GM21360 (cell line): ENCODE measurements around the gene GJA4.
"Not testable (repeated sequence)": the region's sequence is repeated elsewhere in the genome, so short reads cannot be mapped to it uniquely, and the experiment has no call there.

Source experiments
- ATAC-seq: cut with Tn5 transposase; IDR thresholded peaks from one replicate; pipeline ENCODE4 v1.9.1; 2021; ENCODE audit warnings: mild to moderate bottlenecking, moderate library complexity; ENCODE audit not compliant: unreplicated experiment

The GJA4 gene

DNA sequence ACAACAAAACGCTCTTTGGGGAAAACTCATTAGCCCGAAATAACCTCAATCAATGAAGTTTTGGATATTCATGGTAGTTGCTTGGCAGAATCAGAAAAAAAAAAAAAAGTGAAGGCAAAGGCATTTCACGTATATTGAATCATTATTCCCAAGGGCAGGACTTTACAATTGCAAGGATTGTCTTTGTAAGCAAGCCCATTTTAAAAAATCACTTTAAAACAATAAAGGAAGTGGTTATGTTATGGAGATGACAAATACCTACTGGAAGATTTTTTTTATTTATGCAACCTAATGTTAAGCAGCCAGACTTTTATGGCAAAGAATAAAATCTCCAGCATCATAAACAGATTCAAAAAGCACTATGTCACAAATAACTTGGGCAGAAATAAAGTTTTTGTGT lies 23.9 kb upstream of the GJA4 start:
- no peak for ATAC-seq

DNA sequence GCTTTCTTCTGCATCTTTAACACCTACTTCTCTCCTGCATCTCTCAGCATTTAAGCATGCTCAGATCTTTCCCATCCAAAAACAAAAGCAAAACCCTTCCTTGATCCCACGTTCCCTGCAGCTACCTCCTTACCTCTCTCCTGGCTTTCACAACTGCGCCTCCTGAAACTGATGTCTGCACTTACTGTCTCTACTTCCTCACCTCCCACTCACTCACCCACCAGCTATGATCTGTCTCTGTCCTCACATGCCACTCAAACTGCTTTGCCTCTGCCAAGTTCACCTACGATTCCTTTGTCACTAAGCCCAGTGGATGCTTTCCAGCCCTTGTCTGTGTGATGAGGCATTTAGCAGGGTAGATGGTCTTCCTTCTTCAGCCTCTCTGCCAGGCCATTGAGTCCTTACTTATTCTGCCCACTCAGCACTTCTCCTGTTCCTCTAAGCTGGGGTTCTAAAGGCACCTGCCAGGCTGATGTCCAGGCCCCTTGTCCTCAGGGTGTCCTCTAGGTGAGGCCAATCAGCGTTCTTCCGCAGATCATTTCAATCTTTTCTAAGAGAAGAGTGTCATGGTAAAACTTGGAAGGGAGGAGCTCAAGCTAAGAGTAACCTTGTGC lies 21.8 kb upstream of the GJA4 start:
- ATAC-seq = no peak

DNA sequence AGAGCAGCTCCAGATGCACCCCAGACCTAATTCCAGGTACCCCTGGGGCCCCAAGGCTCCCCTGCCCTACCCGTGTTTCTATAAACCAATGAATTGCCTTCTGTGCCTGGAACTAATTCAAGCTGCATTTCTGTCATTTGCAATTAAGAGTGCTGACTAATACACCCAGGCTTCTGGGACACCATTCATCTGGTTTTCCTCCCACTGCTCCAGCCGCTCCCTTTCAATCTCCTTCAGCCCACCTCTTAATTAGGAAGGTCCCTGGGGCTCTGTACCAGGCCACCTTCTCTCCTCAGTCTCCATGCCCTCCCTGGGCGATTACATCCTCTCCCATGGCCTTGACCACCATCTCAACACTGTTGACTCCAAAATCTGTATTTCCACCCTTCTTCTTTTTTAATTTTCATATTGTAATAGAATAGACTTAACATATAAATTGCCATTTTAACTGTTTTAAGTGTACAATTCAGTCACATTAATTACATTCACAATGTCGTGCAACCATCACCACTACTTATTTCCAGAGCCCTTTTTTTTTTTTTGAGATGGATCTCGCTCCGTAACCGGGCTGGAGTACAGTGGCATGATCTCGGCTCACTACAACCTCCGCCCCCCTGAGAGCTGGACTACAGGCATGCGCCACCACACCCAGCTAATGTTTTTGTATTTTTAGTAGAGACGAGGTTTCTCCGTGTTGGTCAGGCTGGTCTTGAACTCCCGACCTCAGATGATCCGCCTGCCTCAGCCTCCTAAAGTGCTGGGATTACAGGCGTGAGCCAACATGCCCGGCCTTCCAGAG lies 21.0 kb upstream of the GJA4 start:
- ATAC-seq = no peak

DNA sequence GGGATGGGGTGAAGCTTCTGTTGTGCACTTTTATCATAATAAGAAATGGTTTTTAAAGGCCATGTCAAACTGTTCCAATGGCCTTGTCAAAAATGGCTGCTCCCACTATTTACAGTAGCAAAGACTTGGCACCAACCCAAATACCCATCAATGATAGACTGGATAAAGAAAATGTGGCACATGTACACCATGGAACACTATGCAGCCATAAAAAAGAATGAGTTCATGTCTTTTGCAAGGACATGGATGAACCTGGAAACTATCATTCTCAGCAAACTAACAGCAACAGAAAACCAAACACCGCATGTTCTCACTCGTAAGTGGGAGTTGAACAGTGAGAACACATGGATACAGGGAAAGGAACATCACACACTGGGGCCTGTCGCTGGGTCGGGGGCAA lies 19.7 kb upstream of the GJA4 start:
- ATAC-seq = not testable (repeated sequence)

DNA sequence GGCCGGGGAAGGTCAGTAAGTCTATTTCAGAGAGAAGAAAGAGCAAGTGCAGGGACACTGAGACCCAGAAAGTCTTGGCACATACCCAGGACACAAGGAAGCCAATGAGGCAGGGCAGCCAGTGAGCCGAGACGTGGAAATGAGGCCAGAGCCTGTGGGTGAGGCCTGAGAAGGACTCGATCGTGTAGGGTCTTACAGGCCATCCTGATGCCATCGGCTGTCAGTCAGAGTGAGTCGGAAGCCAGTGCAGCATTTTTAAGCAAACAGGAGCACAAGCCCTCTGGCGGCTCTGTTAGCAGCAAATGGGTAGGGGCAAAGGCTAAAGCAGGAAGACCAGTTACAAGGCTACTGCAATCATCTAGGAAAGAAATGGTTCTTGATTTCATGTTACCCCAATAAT lies 17.8 kb upstream of the GJA4 start:
- no peak for ATAC-seq

DNA sequence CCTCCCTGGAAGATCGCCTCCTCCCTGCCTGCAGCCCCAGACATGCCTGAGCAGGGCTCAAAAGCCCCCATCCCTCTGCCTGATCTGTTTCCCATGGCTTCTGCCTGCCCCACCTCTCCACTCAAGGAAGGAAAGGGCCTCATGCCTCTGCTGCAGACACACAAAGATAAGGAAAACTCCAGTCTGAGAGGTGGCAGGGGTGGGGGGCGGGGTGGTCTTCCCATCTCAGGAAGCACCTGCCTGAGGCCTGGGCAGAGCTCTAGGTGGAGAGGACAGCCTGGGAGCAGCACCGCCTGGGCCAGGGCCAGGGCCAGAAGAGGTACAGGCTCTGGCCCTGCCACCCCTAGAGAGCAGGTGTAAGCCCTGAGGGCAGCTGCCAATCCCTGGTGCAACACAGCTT lies 15.9 kb upstream of the GJA4 start:
- ATAC-seq = no peak

DNA sequence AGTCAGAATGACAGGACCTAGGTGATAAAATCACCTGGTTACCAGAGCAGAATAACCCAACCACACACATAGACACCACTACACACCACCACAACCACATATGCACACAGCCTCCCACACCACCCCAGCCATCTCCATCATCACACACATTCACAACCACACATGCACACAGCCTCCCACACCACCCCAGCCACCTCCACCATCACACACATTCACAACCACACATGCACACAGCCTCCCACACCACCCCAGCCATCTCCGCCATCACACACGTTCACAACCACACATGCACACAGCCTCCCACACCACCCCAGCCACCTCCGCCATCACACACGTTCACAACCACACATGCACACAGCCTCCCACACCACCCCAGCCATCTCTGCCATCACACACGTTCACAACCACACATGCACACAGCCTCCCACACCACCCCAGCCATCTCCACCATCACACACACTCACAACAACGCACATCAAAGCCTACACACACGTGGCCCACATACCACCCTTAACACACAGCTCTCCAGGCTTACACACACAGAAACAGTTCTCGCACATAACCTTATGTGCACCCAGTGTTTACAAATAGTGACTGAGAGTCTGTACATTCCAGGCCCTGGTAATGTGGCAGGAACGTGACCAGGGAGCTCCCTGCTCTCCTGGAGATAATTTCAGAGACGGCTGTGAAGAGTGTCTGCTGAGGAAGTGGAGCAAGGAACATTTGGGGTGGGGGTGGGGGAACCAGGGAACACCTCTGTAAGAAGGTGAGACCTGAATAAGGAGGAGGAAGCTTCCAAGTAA lies 15.1 kb upstream of the GJA4 start:
- no peak for ATAC-seq

DNA sequence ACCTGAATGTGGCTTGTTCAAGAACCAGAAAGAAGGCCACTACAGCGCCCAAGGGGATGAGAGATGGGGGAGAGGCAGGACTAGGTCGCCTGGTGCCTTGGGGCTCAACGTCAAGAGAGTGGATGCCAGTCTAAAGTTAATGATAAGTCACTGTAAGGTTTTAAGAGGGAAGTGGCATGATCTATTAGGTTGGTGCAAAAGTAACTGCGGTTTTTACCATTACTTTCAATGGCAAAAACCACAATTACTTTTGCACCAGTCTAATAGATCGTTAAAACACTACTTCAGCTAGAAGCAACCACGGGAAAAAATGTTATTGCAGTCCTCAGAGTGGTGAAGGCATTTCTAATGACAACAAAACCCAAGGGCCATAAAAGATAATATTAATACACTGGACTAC lies 14.4 kb upstream of the GJA4 start:
- no peak for ATAC-seq

DNA sequence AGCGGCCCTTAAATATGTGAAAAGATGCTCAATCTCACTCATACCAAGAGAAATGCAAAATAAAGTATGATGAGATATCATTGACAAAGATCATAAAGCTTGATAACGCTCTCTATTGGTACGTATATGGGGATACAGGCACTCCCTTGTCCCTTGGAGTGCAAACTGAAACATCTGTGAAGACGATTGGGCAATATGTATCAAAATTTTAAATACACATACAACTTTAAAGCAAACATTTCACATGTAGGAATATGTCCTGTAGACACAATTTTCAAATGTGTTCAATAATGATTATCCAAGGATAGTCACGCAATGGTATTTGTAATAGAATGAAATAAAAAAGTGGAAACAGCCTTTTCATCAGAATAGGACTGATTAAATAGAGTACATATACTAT lies 13.8 kb upstream of the GJA4 start:
- ATAC-seq = no peak

DNA sequence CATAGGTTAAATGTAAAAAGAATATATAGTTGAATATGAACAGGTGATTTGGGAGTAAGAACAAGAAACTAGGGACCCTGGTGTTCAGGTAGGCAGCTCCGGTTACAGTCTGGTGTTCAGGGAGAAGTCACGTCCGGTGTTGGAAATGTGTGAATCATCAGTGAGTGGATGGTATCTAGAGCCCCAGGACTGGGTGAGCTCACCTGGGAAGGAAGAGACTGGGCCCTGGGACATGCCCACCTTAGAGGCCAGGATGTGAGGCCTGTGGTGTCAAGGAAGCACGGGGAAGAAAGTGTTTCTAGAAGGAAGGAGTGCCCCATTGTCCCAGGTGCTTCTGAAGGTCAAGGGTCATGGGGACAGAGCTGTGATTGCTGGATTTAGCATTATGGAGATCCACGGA lies 13.3 kb upstream of the GJA4 start:
- ATAC-seq = no peak

DNA sequence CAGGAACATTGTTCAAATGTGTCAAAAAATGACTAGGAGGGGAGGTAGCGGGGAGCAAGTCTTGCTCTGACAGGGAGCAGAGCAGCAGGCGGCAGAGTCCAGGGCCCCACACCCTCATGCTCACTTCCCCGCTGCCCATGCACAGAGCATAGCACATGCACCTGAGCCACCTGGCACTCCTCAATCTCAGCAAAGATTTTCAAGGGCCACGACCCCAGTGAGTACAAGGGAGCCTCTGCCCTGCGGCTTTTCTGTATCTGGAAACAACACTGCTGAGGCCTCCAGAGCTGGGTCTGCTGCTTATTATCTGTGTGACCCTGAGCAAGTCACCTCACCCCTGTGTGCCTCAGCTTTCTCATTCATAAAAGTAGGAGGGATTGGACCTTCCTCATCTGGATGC lies 12.8 kb upstream of the GJA4 start:
- no peak for ATAC-seq

DNA sequence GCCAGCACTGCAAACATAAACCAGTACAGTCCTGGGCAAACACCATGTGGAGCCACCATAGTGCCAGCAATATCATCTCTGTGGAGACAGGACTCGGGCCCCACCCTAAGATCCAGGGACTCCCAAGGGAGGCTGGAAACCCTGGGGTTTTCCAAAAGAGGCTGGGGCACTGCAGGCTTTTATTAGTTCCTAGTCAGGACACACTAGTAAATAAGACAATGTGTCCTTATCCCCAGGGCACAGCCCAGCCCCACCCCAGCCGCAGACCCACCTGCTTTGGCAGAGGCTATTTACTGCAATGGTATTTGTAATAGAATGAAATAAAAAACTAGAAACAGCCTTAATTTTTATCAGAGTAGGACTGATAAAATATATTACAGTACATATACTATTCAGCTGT lies 12.3 kb upstream of the GJA4 start:
- no peak for ATAC-seq

DNA sequence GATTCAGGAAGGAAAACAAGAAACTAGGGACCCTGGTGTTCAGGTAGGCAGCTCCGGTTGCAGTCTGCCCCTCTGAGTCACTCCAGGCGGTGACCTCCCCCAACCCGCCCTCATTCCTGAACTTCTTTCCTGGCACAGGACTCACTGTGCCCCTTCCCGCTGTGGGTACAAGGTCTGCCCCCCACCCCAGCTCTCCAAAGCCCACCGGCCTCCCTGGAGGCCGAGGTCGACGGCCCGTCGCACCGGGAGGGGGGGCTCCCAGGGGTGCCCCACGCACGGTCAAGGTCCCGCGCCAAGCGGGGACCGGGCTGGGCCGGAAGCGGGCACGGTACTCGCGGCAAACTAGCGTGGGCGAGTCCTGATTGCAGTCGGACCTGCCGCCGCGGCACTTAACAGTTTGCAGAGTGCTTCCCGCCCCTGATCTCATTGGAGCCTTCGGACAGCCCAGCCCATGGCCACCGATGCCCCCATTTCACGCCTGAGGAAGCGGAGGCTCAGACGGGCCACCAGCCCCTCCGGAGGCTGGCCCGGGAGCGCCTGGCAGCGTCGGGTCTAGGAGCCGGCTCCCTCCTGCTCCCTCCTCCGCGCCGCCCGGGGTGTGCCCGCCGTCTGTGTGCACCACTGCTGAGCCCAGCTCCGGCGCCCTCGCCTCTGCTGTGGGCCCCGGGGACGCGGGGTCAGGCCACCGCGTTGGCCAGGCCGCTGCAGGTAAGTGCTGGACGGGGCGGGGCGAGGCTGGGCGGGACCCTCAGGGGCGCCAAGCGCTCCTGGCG lies 11.5 kb upstream of the GJA4 start, which contains the start of gene GJB3:
Gene GJB3, plus strand, starts transcription at position 144 of the 773 bp plus-strand sequence. CDS start 3,549 bp downstream, outside the sequence.
- no peak for ATAC-seq

DNA sequence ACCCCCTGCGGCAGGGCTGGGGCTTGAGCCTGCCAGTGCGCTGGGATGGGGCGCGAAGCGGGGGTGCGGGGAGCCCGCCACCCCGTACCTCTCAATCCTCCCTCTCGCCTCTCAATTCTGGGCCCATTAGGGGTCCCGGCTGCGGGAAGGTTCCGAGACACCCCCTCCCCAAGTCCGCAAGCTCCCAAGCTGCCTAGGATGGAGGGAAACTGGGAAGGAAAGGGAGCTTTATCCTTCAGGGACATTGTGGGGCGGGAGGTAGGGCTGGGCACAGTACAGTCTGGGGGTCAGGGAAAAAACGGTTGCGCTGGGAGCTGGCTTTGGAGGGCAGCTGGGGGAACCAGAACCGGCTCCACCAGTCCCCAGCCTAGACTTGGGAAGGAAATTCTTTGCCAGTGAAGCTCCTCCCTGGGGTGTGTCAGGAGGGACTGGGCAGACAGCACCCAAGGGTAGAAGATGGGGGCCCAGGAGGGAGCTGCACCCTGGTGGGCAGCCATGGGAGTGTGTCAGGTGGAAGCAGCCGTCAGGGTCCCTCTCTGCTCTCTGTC lies 10.9 kb upstream of the GJA4 start:
- ATAC-seq = no peak

DNA sequence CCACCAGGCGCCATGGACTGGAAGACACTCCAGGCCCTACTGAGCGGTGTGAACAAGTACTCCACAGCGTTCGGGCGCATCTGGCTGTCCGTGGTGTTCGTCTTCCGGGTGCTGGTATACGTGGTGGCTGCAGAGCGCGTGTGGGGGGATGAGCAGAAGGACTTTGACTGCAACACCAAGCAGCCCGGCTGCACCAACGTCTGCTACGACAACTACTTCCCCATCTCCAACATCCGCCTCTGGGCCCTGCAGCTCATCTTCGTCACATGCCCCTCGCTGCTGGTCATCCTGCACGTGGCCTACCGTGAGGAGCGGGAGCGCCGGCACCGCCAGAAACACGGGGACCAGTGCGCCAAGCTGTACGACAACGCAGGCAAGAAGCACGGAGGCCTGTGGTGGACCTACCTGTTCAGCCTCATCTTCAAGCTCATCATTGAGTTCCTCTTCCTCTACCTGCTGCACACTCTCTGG lies 8.0 kb upstream of the GJA4 start:
- ATAC-seq = no peak

DNA sequence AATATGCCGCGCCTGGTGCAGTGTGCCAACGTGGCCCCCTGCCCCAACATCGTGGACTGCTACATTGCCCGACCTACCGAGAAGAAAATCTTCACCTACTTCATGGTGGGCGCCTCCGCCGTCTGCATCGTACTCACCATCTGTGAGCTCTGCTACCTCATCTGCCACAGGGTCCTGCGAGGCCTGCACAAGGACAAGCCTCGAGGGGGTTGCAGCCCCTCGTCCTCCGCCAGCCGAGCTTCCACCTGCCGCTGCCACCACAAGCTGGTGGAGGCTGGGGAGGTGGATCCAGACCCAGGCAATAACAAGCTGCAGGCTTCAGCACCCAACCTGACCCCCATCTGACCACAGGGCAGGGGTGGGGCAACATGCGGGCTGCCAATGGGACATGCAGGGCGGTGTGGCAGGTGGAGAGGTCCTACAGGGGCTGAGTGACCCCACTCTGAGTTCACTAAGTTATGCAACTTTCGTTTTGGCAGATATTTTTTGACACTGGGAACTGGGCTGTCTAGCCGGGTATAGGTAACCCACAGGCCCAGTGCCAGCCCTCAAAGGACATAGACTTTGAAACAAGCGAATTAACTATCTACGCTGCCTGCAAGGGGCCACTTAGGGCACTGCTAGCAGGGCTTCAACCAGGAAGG lies 7.4 kb upstream of the GJA4 start:
- no peak for ATAC-seq

DNA sequence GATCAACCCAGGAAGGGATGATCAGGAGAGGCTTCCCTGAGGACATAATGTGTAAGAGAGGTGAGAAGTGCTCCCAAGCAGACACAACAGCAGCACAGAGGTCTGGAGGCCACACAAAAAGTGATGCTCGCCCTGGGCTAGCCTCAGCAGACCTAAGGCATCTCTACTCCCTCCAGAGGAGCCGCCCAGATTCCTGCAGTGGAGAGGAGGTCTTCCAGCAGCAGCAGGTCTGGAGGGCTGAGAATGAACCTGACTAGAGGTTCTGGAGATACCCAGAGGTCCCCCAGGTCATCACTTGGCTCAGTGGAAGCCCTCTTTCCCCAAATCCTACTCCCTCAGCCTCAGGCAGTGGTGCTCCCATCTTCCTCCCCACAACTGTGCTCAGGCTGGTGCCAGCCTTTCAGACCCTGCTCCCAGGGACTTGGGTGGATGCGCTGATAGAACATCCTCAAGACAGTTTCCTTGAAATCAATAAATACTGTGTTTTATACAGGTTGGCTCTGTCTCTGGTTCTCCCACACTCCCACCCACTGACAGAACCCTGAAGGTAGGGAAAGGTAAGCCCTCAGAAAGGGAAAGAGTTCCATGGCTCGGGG lies 6.8 kb upstream of the GJA4 start:
- ATAC-seq = no peak

DNA sequence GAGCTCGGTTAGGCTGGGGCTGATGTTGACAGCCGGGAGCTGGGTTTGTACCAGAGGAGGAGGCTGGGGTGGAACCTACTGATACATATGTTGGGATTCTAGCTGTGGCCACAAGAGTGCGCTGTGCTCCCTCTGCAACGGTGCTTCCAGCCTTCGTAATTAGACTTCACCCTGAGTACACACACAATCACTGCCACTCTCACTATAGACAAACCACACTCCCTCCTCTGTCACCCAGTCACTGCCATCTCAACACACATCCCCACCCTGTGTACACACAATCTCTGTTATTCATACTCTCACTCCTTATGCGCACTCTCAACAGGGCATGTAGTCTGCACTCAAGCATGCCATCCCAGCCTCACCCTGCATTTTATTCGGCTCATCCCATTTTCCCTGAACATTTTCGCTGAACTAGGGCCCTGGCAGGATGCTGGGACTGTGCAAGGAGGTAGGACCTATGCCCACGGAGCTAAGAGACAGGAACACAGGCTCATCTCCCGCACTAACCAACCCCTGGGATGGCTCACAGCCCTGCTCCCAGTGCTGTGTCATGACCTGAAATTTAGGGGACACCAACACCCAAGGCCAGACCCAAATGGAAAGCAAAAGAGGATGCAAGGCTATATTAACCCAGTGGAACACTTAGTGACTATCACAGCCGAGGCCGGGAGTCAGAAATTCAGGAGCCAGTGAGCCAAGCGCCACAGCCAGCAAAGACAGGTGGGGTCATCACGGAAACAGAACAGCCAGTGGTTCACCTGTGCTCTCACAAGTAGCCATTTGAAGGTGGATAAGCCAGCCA lies 6.1 kb upstream of the GJA4 start:
- ATAC-seq = no peak
